ENCODE data around the gene RBM38. TPM values are rescaled to one million over a fixed set of nuclear protein-coding genes. Genes with fewer than 3 reads are reported as not detected.

RBM38 gene
- total RNA-seq = 4.8 and 18.1 TPM in 2 replicates

GRCh38 chr20:57390604-57391438 is at the start of gene RBM38:
Gene RBM38 (plus strand): TSS chr20:57391396. CDS start chr20:57391582, 186 bp downstream.

GRCh38 chr20:57351042-57351783 is 40.0 kb upstream of the RBM38 start, which contains the start of gene RAE1:
Gene RAE1 (plus strand): TSS chr20:57351255. CDS start chr20:57354039, 2,784 bp downstream.

Other genes starting within 250 kb of the RBM38 start
- gene BMP7, start 124.8 kb upstream of the RBM38 start, total RNA-seq = not detected in 2 replicates
- not detected in 2 replicates for gene SPO11, start 61.6 kb upstream of the RBM38 start, total RNA-seq
- gene RAE1, start 40.1 kb upstream of the RBM38 start, total RNA-seq = 24.7 and 29.9 TPM in 2 replicates
- gene CTCFL, start 133.7 kb downstream of the RBM38 start, total RNA-seq = not detected in 2 replicates
- gene PCK1, start 169.7 kb downstream of the RBM38 start, total RNA-seq = 0.52 TPM in 1 of 2 replicates, not detected in the other
- not detected in 2 replicates for gene ZBP1, start 229.0 kb downstream of the RBM38 start, total RNA-seq